ENCODE results near the gene ISLR. TPM values are rescaled to one million over a fixed set of nuclear protein-coding genes. Genes with fewer than 3 reads are reported as not detected.

The ISLR gene
- total and polyA plus RNA-seq, 7 experiments from 2014 or later: not detected

DNA sequence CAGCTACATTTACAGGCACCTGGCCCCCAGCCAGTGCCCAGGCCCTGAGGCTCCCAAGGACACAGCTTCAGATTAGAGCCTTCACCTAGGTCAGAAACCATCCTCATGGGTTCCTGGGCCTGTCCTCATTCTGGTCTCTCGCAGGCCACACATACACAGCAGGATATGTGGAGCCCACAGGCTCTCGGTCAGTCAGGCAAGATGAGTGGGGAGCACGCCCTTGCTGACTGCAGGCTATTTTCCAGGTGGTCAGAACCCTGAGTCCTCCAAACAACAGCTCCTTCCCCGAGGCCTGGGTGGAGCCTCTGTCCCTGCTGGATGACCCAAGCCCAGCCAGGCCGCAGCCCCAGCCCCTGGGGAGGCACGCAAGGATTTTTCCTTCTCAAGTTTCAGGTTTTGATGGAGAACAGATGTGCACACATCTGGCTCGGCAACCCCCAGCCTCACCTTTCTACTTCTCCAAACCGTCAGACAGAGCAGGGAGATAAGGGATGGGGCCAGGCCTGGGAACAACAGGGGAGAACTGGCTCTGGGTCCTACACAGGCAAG is 27.4 kb downstream of the ISLR start:
- no peak overlapping the region for H3K4me3 Mint-ChIP-seq
- H3K4me1 Mint-ChIP-seq: peaks cover 0 to 3% (median 0%) of the 10 kb centered on the region in 7 donors
- H3K27me3 Mint-ChIP-seq: peaks cover 0 to 14% (median 0%) of the 10 kb centered on the region in 5 donors
- Histone ChIP-seq H3K4me1 (ENCODE audit: control insufficient read depth in 2 of 2, insufficient read depth in 2 of 2, low read length in 2 of 2) (no peaks in the 10 kb centered on the region), H3K36me3 (ENCODE audit: control insufficient read depth in 2 of 3, insufficient read depth in 3 of 3, low read length in 3 of 3) (no peaks in the 10 kb centered on the region), H3K27me3 (ENCODE audit: control insufficient read depth in 2 of 2, insufficient read depth in 2 of 2, low read length in 2 of 2) (no peaks in the 10 kb centered on the region), H3K9me3 (ENCODE audit: control insufficient read depth in 2 of 3, low read length in 3 of 3) (no peaks in the 10 kb centered on the region), H3K4me3 (ENCODE audit: low read length) (no peak overlapping the region), H3K27ac (ENCODE audit: low read depth, low read length) (no peak overlapping the region)
- no peaks in the 10 kb centered on the region for H3K36me3 Mint-ChIP-seq
- H3K9me3 Mint-ChIP-seq: no peaks in the 10 kb centered on the region
- no peak overlapping the region for H3K27ac Mint-ChIP-seq
- POLR2A ChIA-PET: no interaction called here
- ATAC-seq (no peak), DNase-seq (no peak)
- intact Hi-C loops (cut with micrococcal nuclease): no loop called here
- CTCF ChIA-PET: no interaction called here

DNA sequence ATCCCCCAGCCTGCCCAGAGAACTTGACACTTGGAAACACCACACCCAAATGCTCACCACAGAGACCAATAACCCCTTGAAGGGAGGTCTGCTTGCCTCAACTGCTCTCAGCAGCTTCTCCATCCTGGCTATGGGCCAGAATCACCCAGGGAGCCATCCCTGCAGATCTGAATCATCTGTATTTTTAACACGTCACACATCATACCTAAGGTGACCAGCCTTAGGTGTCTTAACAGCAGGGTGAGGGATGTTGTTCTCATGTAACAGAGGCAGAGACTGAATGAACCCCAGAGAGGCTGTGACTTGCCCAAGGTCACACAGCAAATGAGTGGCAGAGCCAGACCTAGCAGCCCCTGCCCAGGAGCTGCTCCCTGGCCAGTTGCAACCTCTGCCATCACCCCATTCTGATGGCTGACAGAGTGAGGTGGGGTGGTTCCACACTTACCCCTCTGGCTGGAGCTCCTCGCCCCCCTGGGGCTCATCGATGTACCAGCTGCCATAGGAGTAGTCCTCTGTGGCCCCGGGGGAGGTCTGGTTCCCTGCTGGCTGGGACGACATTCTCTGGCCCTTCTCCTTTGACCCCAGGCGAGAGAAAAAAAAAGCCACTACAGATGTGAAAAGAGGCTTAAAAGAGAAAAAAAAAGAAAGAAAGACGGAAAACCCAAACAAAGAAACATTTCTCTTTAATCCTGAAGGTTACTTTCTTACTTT is 28.4 kb downstream of the ISLR start:
- no peaks in the 10 kb centered on the region for H3K9me3 Mint-ChIP-seq
- Histone ChIP-seq H3K4me3 (ENCODE audit: low read length) (no peak overlapping the region), H3K36me3 (ENCODE audit: control insufficient read depth in 2 of 3, insufficient read depth in 3 of 3, low read length in 3 of 3) (no peaks in the 10 kb centered on the region), H3K27ac (ENCODE audit: low read depth, low read length) (no peak overlapping the region), H3K4me1 (ENCODE audit: control insufficient read depth in 2 of 2, insufficient read depth in 2 of 2, low read length in 2 of 2) (no peaks in the 10 kb centered on the region), H3K9me3 (ENCODE audit: control insufficient read depth in 2 of 3, low read length in 3 of 3) (no peaks in the 10 kb centered on the region), H3K27me3 (ENCODE audit: control insufficient read depth in 2 of 2, insufficient read depth in 2 of 2, low read length in 2 of 2) (no peaks in the 10 kb centered on the region)
- no peaks in the 10 kb centered on the region for H3K36me3 Mint-ChIP-seq
- H3K4me1 Mint-ChIP-seq: peaks cover 0 to 4% (median 0%) of the 10 kb centered on the region in 7 donors
- intact Hi-C loops (cut with micrococcal nuclease): no loop called here
- H3K27me3 Mint-ChIP-seq: peaks cover 0 to 14% (median 4%) of the 10 kb centered on the region in 5 donors
- ChIA-PET POLR2A (no interaction called here), CTCF (no interaction called here)
- no peak for ATAC-seq
- no peak overlapping the region for H3K4me3 Mint-ChIP-seq
- no peak overlapping the region for H3K27ac Mint-ChIP-seq
- no peak for DNase-seq

DNA sequence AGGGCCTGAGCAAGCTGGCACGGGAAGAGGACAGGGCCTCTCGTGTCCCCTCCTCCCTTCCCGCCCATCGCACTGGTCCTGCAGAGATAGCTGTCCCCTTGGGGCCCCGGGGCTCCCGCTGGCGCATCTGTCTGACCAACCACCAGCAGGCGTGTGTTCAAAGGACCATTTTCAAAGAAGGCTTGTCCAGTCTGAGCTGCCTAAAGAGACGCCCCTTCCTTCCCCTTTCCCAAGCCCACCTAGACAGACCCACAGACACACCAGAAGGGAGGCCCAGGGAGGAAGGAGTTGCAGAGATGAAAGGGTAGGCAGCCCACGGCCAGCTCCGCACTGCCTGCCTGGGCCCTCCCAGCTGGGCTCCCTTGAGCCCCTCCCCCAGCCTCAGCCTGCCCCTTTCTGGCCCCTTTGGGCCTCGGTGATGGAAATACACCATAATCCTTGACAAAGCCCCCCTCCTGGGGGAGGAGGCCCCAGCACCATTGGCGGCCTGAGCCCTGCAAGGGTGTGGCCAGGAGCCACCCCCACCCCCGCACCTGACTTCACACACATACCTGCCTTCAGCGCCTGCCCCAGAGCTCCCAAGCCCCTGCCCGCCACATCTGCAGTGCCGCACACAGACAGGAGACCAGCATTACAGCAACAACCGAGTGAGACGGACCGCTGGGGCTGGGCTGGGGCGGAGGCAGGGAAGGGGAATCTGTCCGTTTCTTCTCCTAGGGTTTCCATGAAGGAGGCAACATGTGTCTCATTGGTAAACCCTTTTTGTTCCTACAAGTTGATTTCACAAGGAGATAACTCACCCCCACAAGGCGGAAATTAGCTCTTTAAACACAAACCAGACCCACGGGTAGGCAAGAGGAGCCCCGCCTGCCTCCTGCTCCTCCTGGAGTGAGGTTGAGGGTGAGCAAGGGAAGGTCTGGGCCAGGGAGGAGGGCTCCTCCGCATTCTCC is 29.2 kb downstream of the ISLR start, which contains the start of gene STRA6:
TSS of gene STRA6 (minus strand) at position 336 of the 950 bp plus-strand sequence. CDS start 520 bp downstream, outside the sequence.
- ChIA-PET POLR2A (no interaction called here), CTCF (no interaction called here)
- intact Hi-C loops (cut with micrococcal nuclease): no loop called here
- Mint-ChIP-seq H3K4me1 (peaks cover 0 to 4% (median 0%) of the 10 kb centered on the region in 7 donors), H3K27ac (no peak within 1 kb of the TSS), H3K9me3 (peaks cover 0 to 2% (median 0%) of the 10 kb centered on the region in 11 donors), H3K36me3 (no peaks in the 10 kb centered on the region), H3K4me3 (no peak within 1 kb of the TSS), H3K27me3 (peaks cover 4 to 22% (median 6%) of the 10 kb centered on the region in 5 donors)
- Histone ChIP-seq H3K27me3 (ENCODE audit: control insufficient read depth in 2 of 2, insufficient read depth in 2 of 2, low read length in 2 of 2) (no peaks in the 10 kb centered on the region), H3K27ac (ENCODE audit: low read depth, low read length) (no peak within 1 kb of the TSS), H3K9me3 (ENCODE audit: control insufficient read depth in 2 of 3, low read length in 3 of 3) (no peaks in the 10 kb centered on the region), H3K4me1 (ENCODE audit: control insufficient read depth in 2 of 2, insufficient read depth in 2 of 2, low read length in 2 of 2) (no peaks in the 10 kb centered on the region), H3K4me3 (ENCODE audit: low read length) (no peak within 1 kb of the TSS), H3K36me3 (ENCODE audit: control insufficient read depth in 2 of 3, insufficient read depth in 3 of 3, low read length in 3 of 3) (no peaks in the 10 kb centered on the region)
- DNase-seq: no peak
- ATAC-seq: no peak

DNA sequence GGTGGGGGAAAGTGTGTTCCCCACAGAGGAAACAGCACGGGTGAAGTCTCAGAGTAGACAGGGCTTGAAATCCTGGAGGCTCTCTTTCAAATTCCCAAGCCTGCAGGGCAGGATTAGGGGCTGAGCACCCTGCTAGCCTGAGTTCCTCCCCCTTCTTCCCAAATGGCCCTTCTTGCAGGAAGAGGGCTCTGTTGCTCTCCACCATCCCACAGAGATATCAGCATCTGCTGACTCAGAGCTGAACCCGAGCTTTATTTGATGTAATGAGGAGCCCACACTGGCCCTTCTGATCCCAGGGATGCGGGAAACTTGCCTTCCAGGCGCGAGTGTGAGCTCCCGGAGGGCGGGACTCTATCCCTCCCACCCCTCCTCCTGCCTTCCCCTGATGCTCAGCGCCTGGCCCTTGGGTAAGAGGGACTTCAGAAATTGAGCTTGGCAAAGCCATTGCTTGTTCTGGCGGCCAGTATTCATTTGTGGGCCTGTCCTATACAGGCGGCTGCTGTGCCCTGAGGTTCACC is 30.5 kb downstream of the ISLR start:
- H3K4me3 Mint-ChIP-seq: no peak overlapping the region
- H3K27me3 Mint-ChIP-seq: peaks cover 4 to 31% (median 11%) of the 10 kb centered on the region in 5 donors
- Histone ChIP-seq H3K4me3 (ENCODE audit: low read length) (no peak overlapping the region), H3K9me3 (ENCODE audit: control insufficient read depth in 2 of 3, low read length in 3 of 3) (no peaks in the 10 kb centered on the region), H3K27me3 (ENCODE audit: control insufficient read depth in 2 of 2, insufficient read depth in 2 of 2, low read length in 2 of 2) (no peaks in the 10 kb centered on the region), H3K4me1 (ENCODE audit: control insufficient read depth in 2 of 2, insufficient read depth in 2 of 2, low read length in 2 of 2) (no peaks in the 10 kb centered on the region), H3K36me3 (ENCODE audit: control insufficient read depth in 2 of 3, insufficient read depth in 3 of 3, low read length in 3 of 3) (no peaks in the 10 kb centered on the region), H3K27ac (ENCODE audit: low read depth, low read length) (no peak overlapping the region)
- DNase-seq (no peak), ATAC-seq (no peak)
- no peak overlapping the region for H3K27ac Mint-ChIP-seq
- H3K9me3 Mint-ChIP-seq: peaks cover 0 to 2% (median 0%) of the 10 kb centered on the region in 11 donors
- intact Hi-C loops (cut with micrococcal nuclease): no loop called here
- ChIA-PET CTCF (interaction anchor here (0.6 kb wide), 1 partner anchor 234 kb away, joined by 4 read pairs; no protein-coding TSS in a partner anchor), POLR2A (no interaction called here)
- H3K36me3 Mint-ChIP-seq: no peaks in the 10 kb centered on the region
- peaks cover 0 to 4% (median 0%) of the 10 kb centered on the region in 7 donors for H3K4me1 Mint-ChIP-seq

DNA sequence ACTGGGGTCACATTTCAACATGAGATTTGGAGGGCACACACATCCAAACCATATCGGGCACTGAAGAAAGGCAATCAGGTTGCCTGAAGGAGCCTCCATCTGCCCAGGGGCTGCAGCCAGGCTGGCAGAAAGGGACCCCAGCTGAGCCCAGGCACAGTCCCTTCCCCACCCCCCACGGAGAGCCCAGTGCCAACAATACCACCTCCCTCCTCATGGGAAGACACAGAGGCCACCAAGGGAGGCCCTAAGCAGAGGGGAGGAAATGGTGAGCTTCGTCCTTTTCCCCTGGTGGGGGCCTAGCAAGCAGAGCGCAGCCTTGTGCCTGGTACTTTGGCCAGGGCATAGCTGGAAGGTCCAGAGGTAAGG is 32.1 kb downstream of the ISLR start:
- no peaks in the 10 kb centered on the region for H3K36me3 Mint-ChIP-seq
- no peaks in the 10 kb centered on the region for H3K4me1 ChIP-seq (ENCODE audit: control insufficient read depth in 2 of 2, insufficient read depth in 2 of 2, low read length in 2 of 2)
- ATAC-seq (no peak), DNase-seq (no peak)
- no peak overlapping the region for H3K4me3 Mint-ChIP-seq
- CTCF ChIA-PET: no interaction called here
- POLR2A ChIA-PET: no interaction called here
- no peaks in the 10 kb centered on the region for H3K9me3 ChIP-seq (ENCODE audit: control insufficient read depth in 2 of 3, low read length in 3 of 3)
- H3K27me3 Mint-ChIP-seq: peaks cover 4 to 32% (median 13%) of the 10 kb centered on the region in 5 donors
- H3K36me3 ChIP-seq (ENCODE audit: control insufficient read depth in 2 of 3, insufficient read depth in 3 of 3, low read length in 3 of 3): no peaks in the 10 kb centered on the region
- H3K9me3 Mint-ChIP-seq: peaks cover 0 to 2% (median 0%) of the 10 kb centered on the region in 11 donors
- peaks cover 0 to 4% (median 0%) of the 10 kb centered on the region in 7 donors for H3K4me1 Mint-ChIP-seq
- H3K4me3 ChIP-seq (ENCODE audit: low read length): no peak overlapping the region
- H3K27me3 ChIP-seq (ENCODE audit: control insufficient read depth in 2 of 2, insufficient read depth in 2 of 2, low read length in 2 of 2): no peaks in the 10 kb centered on the region
- H3K27ac Mint-ChIP-seq: no peak overlapping the region
- H3K27ac ChIP-seq (ENCODE audit: low read depth, low read length): no peak overlapping the region
- intact Hi-C loops (cut with micrococcal nuclease): no loop called here

DNA sequence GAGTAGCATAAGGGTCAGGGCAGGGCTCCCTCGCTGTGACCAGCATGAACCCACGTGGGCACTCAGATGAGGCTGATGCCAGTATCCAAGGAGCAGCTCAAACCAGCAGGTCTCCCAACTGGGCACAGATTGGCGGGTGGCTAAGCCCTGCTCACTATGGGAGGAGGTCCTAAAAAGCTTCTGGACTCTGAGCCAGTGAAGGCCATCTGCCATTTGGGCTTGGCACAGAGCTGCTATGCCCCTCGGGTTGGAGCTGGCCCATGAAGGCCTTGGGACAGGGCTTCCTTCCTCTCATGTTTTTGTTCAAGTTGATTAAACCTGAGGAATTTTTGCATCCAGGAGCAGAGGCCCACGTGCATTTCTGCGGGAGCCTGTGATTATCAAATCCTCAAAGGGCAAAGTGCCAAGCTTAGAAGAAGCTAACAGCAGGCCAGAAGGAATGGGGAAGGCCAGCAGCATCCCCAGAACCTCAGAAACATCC is 33.3 kb downstream of the ISLR start:
- ATAC-seq (no peak), DNase-seq (no peak)
- H3K36me3 Mint-ChIP-seq: peaks cover 0 to 3% (median 0%) of the 10 kb centered on the region in 5 donors
- peaks cover 0 to 5% (median 0%) of the 10 kb centered on the region in 7 donors for H3K4me1 Mint-ChIP-seq
- Histone ChIP-seq H3K36me3 (ENCODE audit: control insufficient read depth in 2 of 3, insufficient read depth in 3 of 3, low read length in 3 of 3) (no peaks in the 10 kb centered on the region), H3K4me3 (ENCODE audit: low read length) (no peak overlapping the region), H3K27ac (ENCODE audit: low read depth, low read length) (no peak overlapping the region), H3K4me1 (ENCODE audit: control insufficient read depth in 2 of 2, insufficient read depth in 2 of 2, low read length in 2 of 2) (no peaks in the 10 kb centered on the region), H3K9me3 (ENCODE audit: control insufficient read depth in 2 of 3, low read length in 3 of 3) (no peaks in the 10 kb centered on the region), H3K27me3 (ENCODE audit: control insufficient read depth in 2 of 2, insufficient read depth in 2 of 2, low read length in 2 of 2) (no peaks in the 10 kb centered on the region)
- ChIA-PET POLR2A (no interaction called here), CTCF (no interaction called here)
- no peak overlapping the region for H3K27ac Mint-ChIP-seq
- H3K27me3 Mint-ChIP-seq: peaks cover 4 to 27% (median 13%) of the 10 kb centered on the region in 5 donors
- H3K9me3 Mint-ChIP-seq: peaks cover 0 to 3% (median 0%) of the 10 kb centered on the region in 11 donors
- intact Hi-C loops (cut with micrococcal nuclease): no loop called here
- no peak overlapping the region for H3K4me3 Mint-ChIP-seq
